GM13976 (cell line): Measurements from ENCODE around the gene VTI1A.

Source experiments
- DNase-seq: peaks from one replicate; pipeline ENCODE4 v3.0.0; 2012; ENCODE audit warnings: low spot score
- in situ Hi-C: fragments of 300-500 bp; cut with MboI; formaldehyde crosslinking; loops from one replicate; pipeline ENCODE4 v1.12.0; 2022; ENCODE audit warnings: low sequenced_read_pairs, mixed read lengths, inconsistent platforms; ENCODE audit not compliant: unreplicated experiment
- TF ChIP-seq, protein P1 (sequence below): IDR thresholded peaks from 2 replicates; pipeline ENCODE4 v1.5.1; 2012; ENCODE audit warnings: borderline replicate concordance, mild to moderate bottlenecking; ENCODE audit not compliant: insufficient read depth; ENCODE audit errors: extremely low read depth, missing control alignments, control extremely low read depth

The VTI1A gene

DNA sequence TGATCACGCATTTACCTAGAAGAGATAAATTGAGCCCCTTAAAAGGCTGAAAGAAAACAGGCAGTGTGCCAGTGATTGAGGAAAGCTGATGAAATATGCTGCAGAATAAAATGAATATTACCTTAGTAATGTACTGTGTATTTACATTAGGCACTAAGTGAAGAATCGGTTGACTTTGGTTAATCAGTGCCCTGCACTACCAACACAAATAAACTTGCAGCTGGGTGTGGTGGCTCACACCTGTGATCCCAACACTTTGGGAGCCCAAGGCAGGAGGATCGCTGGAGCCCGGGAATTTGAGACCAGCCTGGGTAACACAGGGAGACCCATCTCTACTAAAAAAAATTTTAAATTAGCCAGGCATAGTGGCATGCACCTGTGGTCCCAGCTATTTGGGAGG lies 354.7 kb downstream of the VTI1A start:
- in situ Hi-C loops: no loop called here
- DNase-seq: no peak
- TF ChIP-seq, protein P1, sequence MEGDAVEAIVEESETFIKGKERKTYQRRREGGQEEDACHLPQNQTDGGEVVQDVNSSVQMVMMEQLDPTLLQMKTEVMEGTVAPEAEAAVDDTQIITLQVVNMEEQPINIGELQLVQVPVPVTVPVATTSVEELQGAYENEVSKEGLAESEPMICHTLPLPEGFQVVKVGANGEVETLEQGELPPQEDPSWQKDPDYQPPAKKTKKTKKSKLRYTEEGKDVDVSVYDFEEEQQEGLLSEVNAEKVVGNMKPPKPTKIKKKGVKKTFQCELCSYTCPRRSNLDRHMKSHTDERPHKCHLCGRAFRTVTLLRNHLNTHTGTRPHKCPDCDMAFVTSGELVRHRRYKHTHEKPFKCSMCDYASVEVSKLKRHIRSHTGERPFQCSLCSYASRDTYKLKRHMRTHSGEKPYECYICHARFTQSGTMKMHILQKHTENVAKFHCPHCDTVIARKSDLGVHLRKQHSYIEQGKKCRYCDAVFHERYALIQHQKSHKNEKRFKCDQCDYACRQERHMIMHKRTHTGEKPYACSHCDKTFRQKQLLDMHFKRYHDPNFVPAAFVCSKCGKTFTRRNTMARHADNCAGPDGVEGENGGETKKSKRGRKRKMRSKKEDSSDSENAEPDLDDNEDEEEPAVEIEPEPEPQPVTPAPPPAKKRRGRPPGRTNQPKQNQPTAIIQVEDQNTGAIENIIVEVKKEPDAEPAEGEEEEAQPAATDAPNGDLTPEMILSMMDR: no peak

DNA sequence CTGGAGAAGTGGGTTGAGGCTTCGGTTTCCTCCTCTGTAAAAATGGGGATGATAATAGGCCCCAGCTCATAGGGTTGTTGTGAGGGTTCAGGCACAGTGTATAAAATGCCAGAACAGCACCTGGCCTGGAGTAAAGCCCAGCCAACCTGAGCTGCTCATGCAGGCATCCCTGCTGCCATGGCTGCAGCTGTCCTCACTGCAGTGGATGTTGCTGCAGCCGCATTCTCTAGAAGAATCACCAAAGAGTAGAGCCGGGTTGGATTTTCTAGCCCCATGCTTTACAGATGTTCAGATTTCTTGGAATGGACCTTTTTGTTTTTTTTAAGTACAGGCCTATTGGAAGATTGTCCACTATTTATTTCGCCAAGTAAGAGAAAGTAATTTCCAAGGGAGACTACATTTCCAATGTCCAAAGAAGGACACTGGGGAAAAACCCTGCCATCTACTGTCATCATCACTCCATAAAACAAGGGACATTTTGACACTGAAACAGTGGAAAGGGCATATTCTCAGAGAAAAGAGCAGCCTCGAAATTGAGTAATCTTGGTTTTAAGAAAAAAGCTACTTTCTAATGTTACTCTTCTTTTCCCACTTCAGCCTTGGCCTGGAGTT lies 355.5 kb downstream of the VTI1A start:
- TF ChIP-seq, protein P1: no peak
- no peak for DNase-seq
- in situ Hi-C loops: no loop called here

DNA sequence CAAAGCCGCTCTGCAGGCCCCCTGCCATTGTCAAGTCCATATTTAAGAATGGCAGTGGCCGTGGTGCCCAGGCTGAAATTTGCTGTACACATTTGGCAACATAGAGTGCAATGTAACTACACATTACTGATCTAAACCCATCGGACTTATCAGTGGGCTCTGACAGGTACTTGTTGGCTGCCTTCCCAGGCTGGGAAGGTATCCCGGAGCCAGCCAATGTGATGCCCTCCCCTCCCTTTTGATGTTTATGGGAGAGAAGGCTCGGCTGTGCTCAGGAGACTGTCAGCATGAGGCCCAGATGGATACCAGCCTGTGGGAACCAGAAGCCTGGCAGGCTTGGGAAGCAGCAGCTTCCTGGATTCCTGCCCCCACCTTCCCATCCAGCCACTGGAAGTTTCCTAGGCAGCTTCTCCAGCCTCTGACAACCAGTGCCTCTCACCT lies 357.0 kb downstream of the VTI1A start:
- in situ Hi-C loops: no loop called here
- no peak for DNase-seq
- TF ChIP-seq, protein P1: no peak

DNA sequence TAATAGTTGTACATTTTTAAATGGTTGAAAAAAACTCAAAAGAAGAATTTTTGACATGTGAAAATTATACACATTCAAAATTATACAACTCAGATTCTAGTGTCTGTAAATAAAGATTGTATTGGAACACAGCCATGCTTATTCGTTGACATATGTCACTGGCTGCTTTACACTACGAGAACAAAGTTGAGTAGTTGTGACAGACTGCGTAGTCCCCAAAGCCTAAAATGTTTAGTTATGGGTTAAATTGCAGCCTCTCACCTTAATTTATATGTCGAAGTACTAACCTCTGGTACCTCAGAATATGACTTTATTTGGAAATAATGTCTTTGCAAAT lies 358.2 kb downstream of the VTI1A start:
- TF ChIP-seq, protein P1: no peak
- in situ Hi-C loops: no loop called here
- no peak for DNase-seq

DNA sequence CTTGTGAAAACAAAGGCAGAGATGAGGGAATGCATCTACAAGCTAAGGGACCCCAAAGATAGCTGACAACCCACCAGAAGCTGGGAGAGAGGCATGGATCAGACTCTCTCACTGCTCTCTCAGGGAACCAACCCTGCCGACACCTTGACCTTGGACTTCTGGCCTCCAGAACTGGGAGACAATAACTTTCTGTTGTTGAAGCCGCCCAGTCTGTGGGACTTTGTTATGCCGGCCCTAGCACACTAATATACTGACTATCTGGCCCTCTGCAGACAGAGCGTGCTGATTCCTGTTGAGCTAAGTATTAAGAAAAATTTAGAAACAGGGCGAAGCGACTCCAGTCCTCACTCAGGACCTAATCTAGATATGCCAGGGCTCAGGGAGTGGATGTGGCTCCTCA lies 358.7 kb downstream of the VTI1A start:
- no peak for DNase-seq
- TF ChIP-seq, protein P1: no peak
- in situ Hi-C loops: no loop called here

DNA sequence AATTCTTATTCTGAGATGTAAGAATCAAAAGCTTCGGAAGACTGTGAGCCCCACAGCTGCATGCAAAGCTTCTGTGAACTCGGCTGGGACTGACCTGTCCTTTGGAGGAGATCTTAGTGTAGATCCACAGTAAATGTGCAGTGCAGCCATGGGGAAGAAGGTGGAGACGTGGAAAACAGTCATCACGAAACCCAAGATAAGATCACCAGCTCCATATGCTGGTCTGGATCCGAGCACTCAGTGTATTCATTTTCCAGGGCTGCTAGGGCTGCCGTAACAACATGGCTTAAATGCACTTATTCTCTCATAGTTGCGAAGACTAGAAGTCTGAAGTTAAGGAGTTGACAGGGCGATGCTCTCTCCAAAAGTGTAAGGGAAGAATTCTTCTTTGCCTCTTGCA lies 360.0 kb downstream of the VTI1A start:
- in situ Hi-C loops: no loop called here
- TF ChIP-seq, protein P1: no peak
- no peak for DNase-seq
